CD4-positive, alpha-beta T cell treated with Interleukin-15 for 1 hour (primary cell): Measurements from ENCODE around the gene SPATA2L.
A peak's percentile ranks its signal among the peaks of the same experiment; 100 is the strongest.

Experiments
- DNase-seq: peaks from one replicate; pipeline ENCODE4 v3.0.0-alpha.2; 2020

Gene SPATA2L

DNA sequence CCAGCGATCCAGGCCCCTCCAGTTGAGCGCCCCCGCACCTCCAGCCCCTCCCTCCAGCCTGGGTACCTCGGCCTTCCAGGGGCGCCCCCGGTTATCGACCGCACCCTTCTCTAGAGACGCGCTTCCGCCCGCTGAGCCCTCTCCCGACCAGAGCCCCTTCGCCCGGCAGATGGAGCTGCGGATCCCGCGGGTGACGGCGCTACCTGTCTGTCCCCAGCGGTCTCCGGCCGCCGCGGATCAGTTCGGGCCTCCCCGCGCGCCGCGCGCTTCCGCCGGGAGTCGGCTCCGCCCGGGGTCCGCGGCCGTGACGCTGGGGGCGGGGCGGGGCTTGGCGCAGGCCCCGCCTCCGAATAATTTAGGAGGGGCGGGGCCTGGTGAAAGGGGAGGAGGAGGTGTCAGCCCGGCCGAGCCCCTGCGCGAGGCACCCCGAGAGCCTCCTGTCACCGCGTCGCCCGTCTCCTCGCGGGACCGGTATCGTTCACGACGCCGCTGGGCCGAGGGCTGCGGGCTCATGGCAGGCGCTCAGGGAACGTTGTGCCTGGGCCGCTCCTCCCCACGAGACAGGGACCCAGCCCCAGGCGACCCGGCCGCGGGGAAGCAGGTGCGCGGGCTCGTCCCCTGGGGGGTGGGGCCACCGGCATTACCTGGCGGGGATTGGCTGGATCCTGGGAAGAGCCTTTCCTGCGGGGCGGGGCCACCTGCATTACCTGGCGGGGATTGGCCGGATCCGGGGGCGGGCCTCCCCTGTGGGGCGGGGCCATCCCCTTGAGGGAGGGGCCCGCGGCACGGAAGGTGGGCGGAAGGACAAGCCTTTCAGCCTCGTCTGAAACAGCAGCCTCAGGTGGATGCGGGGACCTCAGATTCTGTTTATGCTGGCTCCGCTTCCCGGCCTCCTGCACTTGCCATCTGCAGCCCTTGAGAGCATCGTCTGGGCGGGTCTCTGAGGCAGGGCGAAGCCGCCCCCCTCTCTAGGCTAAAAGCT is at the start of gene SPATA2L:
SPATA2L (minus strand) TSS at position 281 of the 982 bp plus-strand sequence. CDS start 473 bp downstream, outside the sequence.
- DNase-seq: peak; percentile 97

DNA sequence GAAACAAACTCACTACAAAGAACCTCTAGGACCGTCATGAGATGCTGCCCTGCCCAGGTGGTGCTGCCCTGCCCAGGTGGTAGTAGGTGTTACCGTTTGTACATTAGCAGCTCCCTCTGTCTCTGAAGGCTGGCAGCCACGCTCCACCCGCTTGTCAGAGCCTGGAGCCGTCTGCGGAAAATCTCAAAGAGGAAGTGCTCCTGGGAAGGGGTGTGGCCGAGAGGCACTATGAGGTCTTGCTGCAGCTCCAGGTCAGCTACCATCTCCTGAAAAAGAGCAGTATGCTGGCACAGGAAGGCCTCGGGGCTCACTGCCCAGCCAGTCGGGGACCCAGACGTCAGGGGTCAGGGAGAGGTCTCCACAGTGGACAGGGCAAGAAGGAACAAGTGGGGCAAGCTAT is 48.1 kb upstream of the SPATA2L start:
- peak; percentile 52 for DNase-seq

DNA sequence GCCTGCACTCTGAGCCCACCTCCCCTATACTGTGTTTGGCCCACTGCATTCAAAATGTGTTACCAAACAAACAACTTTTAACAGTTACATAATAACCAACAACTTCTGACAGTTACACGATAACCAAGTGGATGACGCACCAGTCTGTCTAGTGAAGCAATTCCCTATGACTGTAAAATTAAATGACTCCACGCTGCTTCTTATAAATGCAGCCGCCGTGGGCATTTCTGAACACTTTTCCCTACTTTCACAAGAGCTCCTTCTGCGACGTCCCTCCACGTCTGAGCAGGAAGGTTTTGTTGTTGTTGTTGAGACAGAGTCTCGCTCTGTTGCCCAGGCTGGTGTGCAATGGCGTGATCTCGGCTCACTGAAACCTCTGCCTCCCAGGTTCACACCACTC is 47.4 kb upstream of the SPATA2L start:
- no peak for DNase-seq

GRCh38 chr16:89748076-89748475 is 46.6 kb upstream of the SPATA2L start:
- no peak for DNase-seq

DNA sequence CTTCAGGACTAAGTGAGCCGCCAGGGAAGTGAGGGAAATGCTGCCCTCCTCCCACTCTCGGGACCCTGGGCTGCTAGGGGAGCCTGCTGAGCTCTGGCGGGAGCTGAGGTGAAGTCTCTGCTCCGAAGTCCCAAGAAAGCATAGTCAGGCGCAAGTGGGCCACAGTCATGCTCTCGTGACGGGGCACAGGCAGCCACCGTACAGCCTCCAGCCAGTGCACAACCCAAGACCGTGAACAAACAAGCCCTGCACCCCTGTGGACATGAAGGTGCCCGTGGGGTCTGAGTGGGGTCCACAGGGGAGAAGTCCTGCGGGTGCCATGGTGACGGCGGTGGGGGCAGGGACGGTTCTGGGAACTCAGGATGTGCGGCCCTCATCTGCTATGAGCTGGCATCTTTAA is 44.5 kb upstream of the SPATA2L start:
- DNase-seq: no peak

DNA sequence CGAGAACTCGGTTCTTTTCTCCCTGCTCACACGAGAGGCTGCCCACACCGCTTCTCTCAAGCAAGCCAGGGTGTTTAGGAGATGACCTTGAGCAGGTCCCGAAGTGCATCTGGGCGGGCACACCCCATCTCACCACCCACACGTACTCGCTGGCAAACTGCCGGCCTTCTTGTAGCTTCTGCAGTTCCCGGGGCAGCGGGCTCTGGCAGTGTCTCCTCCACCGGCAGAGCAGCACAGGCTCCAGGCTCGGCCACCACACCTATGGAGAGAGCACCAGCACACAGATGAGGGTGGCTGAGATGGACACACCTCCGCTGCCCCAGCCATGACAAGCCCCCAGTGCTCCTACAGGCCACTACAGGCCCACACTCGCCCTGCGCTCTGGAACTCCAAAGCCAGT is 43.3 kb upstream of the SPATA2L start:
- no peak for DNase-seq

DNA sequence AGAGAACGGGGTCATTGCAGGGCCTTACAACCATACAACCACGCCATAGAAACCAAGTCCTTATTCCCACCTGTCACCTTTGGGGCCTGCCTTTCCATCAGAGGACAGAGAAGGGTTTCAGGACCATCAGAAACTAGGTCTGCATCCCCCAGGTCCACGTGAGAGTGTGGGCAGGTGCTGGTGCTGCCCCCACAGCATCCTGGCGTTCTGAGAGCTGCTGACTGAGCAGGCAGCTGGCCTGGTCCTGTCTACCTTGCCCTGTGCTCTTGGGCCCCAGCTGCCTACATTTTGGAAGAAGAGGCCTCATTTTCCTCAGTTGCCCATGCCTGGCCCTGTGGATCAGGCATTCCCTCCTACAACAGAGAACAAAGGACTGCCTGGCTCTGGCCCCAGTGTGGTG is 41.4 kb upstream of the SPATA2L start:
- no peak for DNase-seq

DNA sequence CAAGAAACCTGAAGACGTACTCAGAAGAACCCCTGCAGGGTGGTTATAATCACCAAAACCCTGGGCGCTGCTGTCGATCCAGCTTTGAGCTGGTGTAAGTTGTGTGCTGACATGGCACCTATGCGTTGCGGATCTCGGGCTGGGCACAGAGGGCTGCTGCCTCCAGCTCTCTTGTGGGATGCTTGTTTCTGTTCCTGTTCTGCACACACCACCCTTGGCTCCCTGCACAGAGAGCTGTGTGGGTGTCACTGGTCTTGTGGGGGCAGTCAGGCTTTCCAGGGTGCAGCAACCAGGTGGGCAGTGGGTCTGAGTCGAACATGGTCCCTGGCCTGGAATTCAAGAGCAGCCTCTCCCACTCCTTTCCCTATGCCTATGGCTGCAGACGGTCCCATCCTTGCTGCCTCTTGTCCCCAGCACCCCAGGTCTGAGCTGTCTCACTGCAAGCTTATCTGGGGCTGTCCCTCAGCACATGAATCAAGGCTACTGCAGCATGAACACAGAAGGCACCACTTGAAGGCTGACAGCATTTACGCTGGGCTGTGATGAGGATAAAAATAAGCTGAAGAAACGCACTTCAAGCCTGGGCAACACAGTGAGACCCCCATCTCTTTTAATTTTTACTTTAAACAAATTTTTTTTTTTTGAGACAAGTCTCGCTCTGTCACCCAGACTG is 40.0 kb upstream of the SPATA2L start:
- no peak for DNase-seq

- no peak for DNase-seq
Observed at GRCh38 chr16:89739383-89739782, 37.9 kb upstream of the SPATA2L start.

DNA sequence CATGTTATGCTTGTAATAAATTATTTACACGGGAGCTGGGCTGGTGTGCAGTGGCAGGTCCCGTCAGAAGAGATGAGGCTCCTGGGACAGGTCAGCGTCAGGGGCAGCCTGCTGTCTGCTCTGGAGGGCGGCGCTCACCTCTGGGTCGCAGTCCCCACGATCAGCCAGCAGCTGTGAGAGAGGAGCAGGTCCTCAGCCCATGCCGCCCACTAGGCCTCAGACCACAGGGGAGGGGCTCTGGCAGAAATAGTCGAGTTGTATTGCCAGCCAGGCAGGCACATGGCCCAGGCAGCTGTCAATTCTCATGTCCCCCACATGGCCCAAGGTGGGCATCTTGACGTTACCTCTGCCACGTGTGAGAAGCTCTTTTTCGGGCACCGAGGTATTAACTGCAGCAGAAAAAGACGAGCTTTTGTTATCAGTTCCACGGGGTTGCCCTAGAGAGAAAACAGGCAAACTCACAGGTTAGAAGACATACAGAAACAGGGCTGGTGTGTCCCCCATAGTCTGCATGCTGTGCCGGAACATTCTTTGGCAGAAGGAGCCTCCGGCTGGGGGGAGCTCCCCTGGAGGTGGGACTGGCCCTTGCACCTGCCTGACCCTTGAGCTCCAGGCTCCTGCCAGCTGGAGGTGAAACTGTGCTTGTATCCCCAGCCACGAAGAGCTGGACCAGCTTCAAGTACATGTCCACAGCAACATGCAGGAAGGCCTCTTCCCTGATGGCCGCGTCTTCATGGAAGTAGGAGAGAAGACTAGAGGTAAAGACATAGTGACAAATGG is 37.2 kb upstream of the SPATA2L start:
- DNase-seq: no peak

DNA sequence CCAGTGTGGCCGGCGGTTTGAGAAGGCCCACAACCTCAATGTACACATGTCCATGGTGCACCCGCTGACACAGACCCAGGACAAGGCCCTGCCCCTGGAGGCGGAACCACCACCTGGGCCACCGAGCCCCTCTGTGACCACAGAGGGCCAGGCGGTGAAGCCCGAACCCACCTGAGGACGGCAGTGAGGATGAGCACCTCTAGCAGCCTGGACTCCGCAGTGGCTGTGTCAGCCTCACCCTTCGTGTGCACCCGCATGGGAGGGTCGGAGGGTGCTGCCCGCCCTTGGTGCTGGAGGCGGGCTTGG is 36.5 kb upstream of the SPATA2L start:
- no peak for DNase-seq

DNA sequence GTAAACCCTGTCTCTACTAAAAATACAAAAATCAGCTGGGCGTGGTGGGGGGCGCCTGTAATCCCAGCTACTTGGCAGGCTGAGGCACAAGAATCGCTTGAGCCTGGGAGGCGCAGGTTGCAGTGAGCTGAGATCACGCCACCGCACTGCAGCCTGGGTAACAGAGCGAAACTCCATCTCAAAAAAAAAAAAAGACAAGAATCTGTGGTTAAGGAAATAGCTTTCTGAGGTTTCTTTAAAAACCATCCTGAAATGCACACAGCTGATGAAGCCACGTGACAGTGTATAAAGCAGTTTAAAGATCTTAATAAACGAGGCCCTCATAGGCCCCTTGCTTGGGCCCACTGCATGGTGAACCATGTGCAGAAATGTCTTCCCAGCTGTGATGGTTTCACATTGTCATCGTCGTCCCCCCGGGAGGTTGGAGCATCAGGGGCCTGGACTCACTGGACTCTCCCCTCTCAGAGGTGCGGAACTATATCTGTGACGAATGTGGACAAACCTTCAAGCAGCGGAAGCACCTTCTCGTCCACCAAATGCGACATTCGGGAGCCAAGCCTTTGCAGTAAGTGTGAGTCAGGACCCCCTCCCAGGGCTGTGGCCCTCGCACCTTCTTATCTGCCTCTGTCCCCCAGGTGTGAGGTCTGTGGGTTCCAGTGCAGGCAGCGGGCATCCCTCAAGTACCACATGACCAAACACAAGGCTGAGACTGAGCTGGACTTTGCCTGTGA is 36.0 kb upstream of the SPATA2L start:
- DNase-seq: no peak

DNA sequence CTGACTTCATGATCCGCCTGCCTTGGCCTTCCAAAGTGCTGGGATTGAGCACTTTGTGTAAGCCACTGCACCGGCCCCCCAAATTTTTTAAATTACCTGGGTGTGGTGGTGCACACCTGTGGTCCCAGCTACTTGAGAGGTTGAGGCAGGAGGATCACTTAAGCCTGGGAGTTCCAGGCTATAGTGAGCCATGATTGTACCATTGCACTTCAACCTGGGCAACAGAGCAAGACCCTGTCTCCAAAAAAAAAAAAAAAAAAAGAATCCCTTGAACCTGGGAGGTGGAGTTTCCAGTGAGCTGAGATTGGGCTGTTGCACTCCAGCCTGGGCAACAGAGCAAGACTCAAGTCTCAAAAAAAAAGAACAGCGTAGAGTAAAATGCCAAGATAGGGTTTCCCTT is 35.0 kb upstream of the SPATA2L start:
- DNase-seq: no peak

- no peak for DNase-seq
Observed at GRCh38 chr16:89733792-89734191, 32.3 kb upstream of the SPATA2L start.

DNA sequence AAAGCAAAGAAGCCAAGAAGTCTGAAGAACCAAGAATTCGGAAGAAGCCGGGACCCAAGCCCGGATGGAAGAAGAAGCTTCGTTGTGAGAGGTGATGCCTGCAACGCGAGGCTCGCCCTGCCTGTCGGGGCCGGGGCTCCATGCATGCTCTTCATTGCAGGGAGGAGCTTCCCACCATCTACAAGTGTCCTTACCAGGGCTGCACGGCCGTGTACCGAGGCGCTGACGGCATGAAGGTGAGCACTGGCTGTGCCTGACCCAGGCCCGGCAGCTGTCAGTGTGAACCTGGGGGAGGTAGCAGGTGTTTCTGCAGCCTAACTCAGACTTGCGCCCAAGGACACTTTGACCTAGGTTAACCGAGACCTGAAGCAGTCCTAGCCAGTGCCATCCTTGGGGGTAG is 31.8 kb upstream of the SPATA2L start:
- no peak for DNase-seq

DNA sequence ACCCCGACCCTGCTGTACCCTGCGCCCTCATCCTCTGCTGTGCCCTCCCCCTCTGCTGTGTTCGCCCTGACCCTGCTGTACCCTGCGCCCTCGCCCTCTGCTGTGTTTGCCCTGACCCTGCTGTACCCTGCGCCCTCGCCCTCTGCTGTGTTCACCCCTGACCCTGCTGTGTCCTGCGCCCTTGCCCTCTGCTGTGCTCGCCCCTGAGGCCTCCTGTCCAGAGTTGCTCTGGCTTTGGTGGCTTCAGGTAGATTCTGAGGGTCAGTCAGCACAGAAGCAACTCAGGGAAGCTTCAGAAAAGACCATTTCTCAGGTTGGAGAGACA is 31.4 kb upstream of the SPATA2L start:
- no peak for DNase-seq

DNA sequence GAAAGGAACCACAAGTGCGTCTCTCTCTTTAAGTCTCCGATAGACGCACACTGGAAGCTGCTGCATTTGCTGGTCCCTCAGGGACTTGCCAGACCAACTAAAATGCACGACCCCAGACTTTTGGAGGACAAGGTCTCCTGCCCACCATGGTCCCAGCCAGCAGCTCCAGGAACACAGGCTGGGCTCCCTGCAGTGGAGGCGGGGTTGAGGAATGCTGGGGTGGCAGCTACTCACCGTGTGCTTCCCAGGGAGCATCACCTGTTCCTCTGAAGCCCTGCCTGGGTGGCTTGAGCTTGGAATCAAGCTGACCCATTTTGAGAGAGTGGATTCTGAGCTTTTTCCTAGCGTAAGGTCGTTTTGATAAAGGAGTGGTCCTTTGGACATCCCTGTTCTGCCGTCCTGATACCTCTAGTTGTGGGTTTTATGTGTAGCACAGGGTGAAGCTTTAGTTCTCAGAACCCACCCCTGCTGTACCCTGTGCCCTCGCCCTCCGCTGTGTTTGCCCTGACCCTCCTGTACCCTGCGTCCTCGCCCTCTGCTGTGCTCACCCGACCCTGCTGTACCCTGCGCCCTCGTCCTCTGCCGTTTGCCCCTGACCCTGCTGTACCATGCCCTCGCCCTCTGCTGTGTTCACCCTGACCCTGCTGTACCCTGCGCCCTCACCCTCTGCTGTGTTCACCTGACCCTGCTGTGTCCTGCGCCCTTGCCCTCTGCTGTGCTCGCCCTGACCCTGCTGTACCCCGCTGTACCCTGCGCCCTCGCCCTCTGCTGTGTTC is 30.8 kb upstream of the SPATA2L start:
- no peak for DNase-seq

GRCh38 chr16:89730610-89731234 is 29.2 kb upstream of the SPATA2L start:
- DNase-seq: no peak

- no peak for DNase-seq
Observed at GRCh38 chr16:89729863-89730593, 28.5 kb upstream of the SPATA2L start.

DNA sequence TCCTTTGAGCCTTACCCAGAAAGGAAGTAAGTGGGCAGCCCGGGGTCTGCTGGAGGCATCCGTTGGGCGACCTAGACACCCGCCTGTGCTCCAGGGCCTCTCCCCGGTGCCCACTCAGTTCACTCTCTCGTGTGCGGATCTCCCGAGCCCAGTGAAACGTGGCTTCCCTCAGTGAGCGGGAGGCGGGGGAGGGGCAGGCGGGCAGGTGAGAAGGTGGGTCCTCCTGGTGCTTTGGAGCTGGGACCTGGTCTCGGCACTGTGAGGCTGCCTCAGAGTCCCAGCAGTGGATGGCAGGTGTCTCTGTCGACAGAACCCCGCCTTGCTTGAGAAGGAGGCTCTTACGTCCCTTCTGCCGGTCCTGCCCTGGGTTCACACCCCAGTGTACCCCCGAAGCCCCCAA is 27.8 kb upstream of the SPATA2L start:
- DNase-seq: no peak
